Right forelimb (tissue), 1 donor: ENCODE data around the gene PCBP2.
"Not testable (repeated sequence)": the region's sequence is repeated elsewhere in the genome, so short reads cannot be mapped to it uniquely, and the experiment has no call there.

Experiments used
- DNase-seq: peaks from one replicate; pipeline ENCODE4 v3.0.0-alpha.2; 2018

Gene PCBP2

GRCh38 chr12:53474077-53474476, 22.2 kb downstream of the PCBP2 start:
- DNase-seq: no peak

DNA sequence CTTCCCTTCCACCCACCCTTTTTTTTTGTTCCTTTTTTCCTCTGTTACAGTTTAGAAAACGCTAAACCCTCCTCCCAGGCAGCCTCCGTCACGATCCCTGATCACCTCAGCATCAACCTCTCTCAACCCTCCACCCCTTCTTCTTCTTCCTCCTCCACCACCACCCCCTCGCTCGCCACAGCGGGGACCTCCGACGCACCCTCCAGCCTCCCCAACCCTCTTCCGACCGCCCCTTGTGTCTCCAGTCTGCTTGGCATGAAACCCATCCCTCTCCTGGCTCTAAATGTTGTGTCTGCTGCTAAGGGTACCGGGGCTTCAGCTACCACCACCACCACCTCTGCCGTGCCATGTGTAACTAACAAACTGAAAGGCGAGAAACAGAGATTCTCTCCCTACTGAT, 22.9 kb downstream of the PCBP2 start:
- no peak for DNase-seq

DNA sequence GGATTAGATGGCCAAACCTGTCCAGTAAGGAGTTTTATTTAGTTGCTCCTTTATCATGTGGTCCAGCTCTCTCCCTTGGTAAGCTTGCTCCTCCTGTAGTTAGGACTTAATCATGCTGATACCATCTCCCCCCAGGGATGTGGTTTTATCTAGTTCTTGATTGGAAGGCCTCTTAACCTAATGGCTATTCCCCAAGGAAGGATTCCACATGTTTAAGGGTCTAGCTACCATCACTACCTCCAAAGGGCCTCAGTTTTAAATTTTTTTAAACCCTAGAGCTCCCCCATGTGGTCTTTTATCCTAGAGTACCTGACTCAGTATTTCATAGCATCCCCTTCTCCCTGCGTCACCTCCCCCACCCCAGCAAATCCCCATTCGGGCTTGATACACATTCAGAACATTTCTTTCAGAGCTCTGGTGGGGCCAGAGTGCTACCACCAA, 24.9 kb downstream of the PCBP2 start:
- no peak for DNase-seq

GRCh38 chr12:53478865-53479264, 27.0 kb downstream of the PCBP2 start:
- no peak for DNase-seq

DNA sequence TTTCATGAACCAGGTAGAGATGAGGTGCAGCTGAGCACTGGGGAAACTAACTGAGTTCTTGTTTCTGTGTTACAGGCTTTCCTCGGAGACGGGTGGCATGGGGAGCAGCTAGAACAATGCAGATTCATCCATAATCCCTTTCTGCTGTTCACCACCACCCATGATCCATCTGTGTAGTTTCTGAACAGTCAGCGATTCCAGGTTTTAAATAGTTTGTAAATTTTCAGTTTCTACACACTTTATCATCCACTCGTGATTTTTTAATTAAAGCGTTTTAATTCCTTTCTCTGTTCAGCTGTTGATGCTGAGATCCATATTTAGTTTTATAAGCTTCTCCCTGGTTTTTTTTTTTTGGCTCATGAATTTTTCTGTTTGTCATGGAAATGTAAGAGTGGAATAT, 27.4 kb downstream of the PCBP2 start:
- no peak for DNase-seq

DNA sequence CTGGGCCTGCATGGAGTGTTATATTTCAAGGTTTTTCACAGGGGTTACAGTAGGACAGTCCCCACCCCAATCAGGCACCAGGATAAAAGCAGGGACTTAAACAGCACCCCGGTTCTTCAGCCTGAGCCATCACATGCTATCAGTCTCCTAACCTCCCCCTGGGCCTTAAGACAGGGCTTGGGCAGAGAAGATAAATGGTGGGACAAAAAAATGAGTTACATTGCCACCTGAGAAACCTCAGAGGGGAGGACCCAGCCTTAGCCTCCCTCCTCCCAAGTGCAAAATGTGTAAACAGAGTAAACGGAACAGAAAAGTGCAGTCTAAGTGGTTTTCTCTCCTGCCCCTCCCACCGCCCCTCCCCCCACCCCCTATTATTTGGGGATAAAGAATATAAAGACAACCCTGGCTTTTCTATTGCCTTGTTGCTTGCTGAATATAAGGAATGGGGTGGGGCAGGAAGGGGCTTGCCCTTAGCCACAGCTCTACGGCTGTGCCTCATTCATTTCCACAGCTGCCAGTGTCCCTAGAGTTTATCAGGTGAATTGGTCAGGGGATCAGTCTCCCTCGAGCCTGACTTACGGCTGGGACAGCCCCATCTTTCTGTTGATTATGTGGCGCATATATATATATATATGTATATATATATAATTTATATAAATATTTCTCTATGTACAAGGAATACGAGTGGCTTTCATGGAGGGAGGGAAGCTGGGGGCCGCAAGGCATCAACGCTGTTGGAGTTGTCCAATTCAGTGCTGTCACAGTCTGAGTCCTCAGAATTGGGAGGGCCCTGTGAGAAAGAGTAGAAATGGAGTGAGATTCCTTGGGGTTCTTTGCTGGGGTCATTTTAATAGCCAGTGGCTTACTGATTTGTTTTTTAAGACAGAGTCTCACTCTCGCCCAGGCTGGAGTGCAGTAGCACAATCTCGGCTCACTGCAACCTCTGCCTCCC, 28.9 kb downstream of the PCBP2 start:
- no peak for DNase-seq

GRCh38 chr12:53481458-53481857, 29.6 kb downstream of the PCBP2 start:
- not testable (repeated sequence) for DNase-seq

GRCh38 chr12:53481939-53482586, 30.2 kb downstream of the PCBP2 start:
- no peak for DNase-seq

- no peak for DNase-seq
Measured at GRCh38 chr12:53482626-53483168, 30.8 kb downstream of the PCBP2 start.

- DNase-seq: no peak
Measured at GRCh38 chr12:53483225-53483978, 31.5 kb downstream of the PCBP2 start.

DNA sequence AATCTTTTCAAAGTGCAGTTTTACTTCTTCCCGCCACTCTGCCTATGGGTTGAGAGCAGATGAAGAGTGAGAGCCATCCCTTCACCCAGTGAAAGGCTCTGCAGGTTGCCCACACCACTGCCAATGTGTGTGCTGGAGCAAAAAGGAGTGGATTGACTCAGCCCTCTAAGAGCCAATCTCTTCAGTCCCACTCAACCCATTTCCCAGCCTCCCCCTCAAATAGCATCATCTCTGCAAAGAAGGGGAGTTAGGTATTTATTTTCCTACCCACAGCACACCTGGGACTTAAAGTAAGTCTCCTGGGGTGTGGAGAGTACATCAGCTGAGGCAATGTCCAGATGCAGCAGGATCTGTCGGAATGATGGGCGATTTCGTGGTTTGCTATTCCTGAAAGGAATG, 32.1 kb downstream of the PCBP2 start:
- DNase-seq: no peak

DNA sequence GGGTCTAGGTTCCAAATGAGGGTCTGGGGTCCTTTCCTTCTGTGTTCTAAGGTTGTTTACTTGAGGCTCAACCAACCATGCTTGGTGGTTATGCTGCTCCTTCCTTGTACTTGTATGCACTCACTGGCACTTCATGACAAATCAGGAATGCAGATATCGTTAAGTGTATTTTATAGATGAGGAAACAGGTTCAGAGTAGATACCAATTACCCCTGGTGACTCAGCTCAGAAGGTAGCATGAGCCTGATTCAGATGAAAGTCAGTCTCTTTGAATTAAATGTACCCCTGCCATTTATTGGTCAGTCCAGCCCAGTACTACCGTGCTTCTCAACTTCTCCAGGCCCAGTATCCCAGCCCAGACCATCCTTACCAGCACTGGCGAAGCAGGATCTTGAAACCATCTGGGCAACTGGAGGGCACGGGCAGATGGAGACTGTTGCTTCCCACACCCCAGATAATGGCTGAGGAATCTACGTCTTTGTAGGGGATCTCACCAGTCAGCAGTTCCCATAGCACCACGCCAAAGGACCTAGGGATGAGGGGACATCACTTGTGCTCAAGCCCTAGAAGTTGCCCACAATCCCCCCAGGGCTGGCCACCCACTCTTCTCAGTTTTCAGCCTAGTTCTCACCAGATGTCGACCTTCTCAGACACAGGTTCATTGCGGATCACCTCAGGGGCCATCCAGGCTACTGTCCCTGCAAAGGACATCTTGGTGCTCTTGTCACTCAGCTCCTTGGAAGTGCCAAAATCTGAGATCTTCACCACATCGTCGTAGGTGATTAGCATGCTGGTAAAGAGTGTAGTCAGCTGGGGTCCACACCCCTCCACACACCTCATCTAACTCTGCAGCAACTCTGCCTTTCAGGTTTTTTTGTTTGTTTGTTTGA, 33.0 kb downstream of the PCBP2 start:
- DNase-seq: no peak

DNA sequence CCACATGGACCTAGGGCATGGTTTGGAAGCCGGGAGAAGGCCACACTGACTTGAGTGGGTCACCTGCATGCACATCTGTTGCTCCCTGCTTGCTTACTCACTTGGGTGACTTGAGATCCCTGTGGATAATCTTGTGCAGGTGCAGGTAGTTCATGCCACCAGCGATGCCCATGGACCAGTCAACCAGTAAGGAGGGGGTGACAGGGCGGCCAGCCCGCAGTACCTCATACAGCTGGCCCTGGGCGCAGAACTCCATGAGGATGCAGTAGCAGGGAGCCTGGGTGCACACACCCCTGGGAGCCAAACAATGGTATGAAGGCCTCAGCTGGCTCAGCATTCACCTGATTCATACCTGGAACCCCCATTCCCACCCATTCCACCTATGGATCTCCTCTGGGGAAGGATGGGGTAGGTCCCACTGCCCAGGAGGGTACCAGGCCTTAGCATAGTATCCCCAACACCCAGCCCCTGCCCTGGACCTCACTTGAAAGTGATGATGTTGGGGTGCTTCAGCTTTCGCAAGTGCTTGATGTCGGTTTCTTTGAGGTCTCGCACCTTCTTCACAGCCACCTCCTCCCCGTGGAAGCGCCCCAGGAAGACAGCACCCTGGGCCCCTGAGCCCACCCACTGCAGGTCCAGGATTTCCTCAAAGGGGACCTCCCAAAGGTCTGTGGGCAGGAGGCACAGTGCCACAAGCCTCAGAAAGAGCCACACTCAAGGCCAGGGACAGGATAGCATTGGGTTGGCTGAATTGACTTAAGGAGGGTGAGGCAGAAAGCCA, 34.2 kb downstream of the PCBP2 start:
- no peak for DNase-seq

DNA sequence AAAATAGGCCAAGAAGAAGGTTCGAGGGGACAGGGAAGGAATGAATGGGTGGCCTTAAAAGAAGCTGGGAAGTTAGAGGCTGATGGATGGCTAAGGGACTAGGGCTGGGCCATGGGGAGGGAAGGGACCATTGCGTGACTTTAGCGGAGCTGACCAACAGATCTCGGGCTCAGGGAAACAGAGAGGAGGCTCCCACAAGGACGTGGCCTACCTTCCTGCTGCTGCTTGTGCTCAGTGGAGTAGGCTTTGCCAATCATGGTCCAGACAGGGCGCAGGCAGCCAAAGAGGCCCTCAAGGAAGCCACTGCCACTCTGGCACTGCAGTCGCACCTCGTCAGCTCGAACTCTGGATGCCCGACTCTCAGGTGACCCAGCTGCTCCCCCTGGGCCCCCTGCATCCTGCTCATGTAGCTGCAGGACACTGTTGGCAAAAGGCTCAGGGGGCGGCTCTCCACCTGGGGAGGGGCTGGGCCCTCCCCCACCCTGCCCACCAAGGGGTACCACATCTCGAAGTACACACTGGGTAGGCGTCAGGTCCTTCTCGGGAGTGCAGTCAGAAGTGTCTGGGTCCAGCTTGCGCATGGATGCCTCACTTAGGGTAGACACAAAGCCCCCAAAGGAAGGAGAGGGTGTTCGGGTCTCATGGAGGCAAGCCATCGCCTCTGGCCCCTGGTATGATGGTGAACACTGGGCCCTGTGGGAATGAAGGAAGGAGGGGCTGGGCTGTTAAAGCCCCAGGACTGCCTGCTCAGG, 35.0 kb downstream of the PCBP2 start:
- no peak for DNase-seq

DNA sequence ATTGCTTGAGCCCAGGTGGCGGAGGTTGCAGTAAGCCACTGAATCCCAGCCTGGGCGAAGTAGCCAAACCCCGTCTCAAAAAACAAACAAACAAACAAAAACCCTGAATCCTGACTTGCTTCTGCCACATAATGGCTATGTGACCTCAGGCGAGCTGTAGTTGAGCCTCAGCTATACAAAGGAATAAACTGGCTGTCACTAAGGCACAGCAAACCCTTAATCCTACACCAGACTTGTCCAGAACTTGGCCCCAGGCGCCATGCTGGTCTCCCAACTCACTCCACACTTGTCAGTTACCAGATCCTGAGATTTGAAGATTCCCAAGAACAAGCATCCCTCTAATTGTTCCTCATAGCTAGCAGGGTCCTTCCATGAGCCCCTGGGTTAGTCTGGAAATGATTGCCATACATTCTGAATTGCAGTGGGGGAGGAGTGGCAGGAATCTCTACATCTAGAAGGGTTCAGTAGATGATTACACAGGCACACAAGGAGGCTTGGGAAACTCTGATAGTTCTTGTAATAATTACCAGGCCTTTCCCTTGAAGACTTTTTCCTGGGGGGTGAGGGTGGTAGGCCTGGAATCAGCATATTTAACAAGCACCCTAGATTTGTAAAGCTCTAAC, 37.5 kb downstream of the PCBP2 start:
- DNase-seq: no peak

DNA sequence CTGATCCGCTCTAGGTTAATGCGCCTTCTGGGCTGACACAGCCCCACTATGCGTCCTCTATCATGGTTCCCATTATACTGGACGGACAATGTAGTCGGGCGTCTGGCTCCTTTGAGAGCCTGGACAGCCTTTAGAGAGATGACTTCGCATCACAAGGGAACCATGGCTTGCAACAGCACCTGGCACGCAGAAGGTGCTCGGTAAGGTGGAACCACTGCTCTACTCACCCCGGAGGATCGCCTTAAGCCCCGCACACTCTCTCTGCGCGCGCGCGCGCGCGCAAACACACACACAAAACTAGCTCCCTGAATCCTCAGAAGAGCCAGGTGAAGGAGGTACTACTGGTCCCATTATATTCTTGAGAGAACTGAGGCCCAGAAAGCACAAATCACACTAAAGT, 40.3 kb downstream of the PCBP2 start:
- DNase-seq: no peak

DNA sequence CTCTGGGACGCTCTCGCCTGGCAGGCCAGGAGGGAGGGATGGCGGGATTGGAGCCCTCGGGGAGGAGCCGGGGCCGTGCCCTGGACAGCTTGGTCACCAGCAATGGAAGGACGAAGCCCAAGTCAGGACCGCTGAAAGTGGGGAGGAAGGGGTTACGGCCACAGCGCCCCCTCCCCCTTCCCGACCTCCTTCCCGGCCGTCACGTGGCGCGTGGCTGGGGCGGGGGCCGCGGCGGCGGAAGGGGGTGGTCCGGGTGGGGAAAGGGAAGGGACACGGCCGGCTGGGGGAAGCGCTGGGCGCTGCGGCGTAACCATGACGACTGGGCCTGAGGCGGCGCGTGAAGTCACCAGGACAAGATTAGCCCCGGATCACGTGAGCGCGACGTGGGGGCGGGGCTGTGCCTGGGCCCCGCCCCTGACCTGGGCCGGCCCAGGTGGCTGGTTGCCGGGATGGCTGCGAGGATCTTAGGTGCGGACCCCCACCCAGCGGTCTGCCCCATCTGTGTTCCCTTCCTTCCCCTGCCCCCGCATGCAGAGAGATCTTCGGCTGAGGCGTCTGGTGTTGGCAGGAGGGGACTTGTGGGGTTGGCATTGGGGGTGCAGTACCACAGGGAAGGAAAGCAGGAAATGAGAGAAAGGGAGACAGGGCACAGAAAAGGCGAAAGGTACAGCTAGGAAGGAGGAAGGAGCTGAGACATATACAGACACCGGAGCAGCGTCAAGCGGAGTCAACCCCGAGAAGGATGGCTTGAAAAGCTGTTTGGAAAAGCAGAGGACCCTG, 41.1 kb downstream of the PCBP2 start:
- peak; percentile 96 for DNase-seq

DNA sequence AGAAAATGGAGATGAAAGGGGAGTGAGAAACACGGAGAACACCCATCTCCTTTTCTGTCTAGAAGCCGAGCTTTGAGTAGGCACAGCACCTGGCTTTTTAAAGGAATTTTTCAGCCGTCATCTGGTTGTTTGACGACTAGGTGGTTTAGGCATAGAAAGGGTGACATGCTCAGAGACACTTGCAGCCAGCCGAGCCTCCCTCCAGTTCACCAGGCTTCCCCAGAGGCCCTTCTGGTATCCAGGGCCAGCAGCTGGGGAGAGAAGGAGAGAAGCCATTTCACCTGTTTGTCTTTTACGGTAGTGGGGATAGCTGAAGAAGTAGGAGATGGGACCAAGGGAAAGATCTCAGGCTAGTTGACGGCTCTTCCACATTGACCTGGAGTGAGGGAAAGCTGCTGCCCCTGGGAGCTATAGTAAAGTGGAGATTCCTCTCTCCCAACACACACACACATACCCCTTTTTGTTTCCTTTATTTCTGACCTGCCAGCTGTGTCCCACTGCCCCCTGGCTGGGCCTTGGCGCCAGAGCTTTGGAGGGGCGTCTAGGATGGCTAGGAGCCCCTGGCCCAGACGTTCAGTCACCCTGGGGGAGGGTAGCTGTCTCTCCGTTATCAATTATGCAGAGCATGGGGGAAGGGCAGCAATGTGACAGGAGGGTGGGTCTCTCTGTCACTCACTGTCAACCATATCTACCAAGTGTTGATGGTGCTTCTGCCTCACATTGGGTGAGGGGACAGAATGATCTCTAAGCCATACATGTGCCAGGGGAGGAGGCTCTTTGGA, 41.9 kb downstream of the PCBP2 start:
- DNase-seq: no peak
